ENCODE measurements around the gene UBL5. TPM values are rescaled to one million over a fixed set of nuclear protein-coding genes. Genes with fewer than 3 reads are reported as not detected.

Gene UBL5
- total RNA-seq, 1 donor from 2014 or later = 270 TPM

- TF ChIP-seq, protein P1, sequence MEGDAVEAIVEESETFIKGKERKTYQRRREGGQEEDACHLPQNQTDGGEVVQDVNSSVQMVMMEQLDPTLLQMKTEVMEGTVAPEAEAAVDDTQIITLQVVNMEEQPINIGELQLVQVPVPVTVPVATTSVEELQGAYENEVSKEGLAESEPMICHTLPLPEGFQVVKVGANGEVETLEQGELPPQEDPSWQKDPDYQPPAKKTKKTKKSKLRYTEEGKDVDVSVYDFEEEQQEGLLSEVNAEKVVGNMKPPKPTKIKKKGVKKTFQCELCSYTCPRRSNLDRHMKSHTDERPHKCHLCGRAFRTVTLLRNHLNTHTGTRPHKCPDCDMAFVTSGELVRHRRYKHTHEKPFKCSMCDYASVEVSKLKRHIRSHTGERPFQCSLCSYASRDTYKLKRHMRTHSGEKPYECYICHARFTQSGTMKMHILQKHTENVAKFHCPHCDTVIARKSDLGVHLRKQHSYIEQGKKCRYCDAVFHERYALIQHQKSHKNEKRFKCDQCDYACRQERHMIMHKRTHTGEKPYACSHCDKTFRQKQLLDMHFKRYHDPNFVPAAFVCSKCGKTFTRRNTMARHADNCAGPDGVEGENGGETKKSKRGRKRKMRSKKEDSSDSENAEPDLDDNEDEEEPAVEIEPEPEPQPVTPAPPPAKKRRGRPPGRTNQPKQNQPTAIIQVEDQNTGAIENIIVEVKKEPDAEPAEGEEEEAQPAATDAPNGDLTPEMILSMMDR (IDR thresholded peaks at IDR 0.05) = no peak
- CTCF ChIA-PET = no interaction called here
- H3K27ac Mint-ChIP-seq = no peak overlapping the region
- no peak overlapping the region for H3K4me3 Mint-ChIP-seq
- H3K27me3 Mint-ChIP-seq = peaks cover 10% of the 10 kb centered on the region
- no peak for DNase-seq
- intact Hi-C loops (cut with micrococcal nuclease) = no loop called here
- POLR2A ChIA-PET = no interaction called here
- H3K36me3 Mint-ChIP-seq (ENCODE audit: low read depth) = no peaks in the 10 kb centered on the region
- ATAC-seq (ENCODE audit: low read depth) = no peak
- H3K4me1 Mint-ChIP-seq = no peaks in the 10 kb centered on the region
- H3K9me3 Mint-ChIP-seq = no peaks in the 10 kb centered on the region
Measured at GRCh38 chr19:9875031-9875627, 47.4 kb downstream of the UBL5 start.

DNA sequence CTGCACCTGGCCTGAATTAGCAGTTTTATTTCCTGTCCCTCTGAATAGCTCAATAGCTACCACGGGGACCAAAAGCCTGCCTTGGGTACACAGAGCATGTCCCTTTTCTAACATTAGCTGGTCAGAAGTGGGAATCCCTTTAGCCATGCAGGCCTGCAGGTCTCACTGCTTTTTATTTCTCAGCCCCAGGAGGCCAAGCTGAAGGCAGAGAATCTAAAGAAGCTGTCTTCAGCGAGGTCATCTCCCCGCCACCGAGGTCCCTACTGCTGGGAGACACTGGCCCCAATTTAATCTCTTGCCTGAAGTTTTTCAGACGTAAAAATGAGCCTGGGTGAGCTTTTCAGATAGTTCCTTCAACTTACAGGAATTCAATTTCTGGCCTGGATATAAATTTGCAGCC, 48.1 kb downstream of the UBL5 start:
- no peak for DNase-seq
- Mint-ChIP-seq H3K27me3 (peaks cover 11% of the 10 kb centered on the region), H3K4me1 (no peaks in the 10 kb centered on the region), H3K36me3 (ENCODE audit: low read depth) (no peaks in the 10 kb centered on the region), H3K9me3 (no peaks in the 10 kb centered on the region), H3K27ac (no peak overlapping the region), H3K4me3 (no peak overlapping the region)
- intact Hi-C loops (cut with micrococcal nuclease) = no loop called here
- TF ChIP-seq, protein P1 (IDR thresholded peaks at IDR 0.05) = no peak
- POLR2A ChIA-PET = no interaction called here
- CTCF ChIA-PET = no interaction called here
- ATAC-seq (ENCODE audit: low read depth) = no peak

DNA sequence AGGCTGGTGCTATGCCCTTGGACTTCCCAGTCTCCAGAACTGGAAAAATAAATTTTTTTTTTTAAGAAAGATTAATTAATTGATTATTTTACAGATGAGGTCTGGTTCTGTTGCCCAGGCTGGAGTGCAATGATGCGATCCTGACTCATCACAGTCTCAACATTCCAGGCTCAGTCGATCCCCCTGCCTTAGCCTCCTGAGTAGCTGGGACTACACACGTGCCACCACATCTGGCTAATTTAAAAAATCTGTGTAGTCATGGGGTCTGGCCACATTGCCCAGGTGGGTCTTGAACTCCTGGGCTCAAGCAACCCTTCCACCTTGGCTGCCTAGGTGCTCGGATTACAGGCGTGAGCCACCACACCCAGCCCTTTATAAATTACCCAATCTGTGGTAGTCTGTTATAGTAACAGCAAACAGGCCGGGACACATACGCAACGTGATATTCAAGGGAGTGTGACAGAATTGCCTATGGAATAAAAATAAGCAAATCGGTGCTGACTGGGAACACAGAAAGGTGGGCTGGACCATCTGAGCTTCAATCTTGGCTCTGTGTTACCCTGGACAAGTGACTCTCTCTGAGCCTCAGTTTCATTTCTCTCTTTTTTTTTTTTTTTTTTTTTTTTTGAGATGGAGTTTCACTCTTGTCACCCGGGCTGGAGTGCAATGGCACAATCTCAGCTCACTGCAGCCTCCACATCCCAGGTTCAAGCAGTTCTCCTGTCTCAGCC, 50.2 kb downstream of the UBL5 start:
- peaks cover 11% of the 10 kb centered on the region for H3K27me3 Mint-ChIP-seq
- TF ChIP-seq, protein P1 (IDR thresholded peaks at IDR 0.05) = no peak
- ChIA-PET POLR2A (no interaction called here), CTCF (no interaction called here)
- DNase-seq (no peak), ATAC-seq (ENCODE audit: low read depth) (no peak)
- intact Hi-C loops (cut with micrococcal nuclease) = no loop called here
- H3K36me3 Mint-ChIP-seq (ENCODE audit: low read depth) = no peaks in the 10 kb centered on the region
- no peak overlapping the region for H3K27ac Mint-ChIP-seq
- no peaks in the 10 kb centered on the region for H3K4me1 Mint-ChIP-seq
- no peaks in the 10 kb centered on the region for H3K9me3 Mint-ChIP-seq
- no peak overlapping the region for H3K4me3 Mint-ChIP-seq

DNA sequence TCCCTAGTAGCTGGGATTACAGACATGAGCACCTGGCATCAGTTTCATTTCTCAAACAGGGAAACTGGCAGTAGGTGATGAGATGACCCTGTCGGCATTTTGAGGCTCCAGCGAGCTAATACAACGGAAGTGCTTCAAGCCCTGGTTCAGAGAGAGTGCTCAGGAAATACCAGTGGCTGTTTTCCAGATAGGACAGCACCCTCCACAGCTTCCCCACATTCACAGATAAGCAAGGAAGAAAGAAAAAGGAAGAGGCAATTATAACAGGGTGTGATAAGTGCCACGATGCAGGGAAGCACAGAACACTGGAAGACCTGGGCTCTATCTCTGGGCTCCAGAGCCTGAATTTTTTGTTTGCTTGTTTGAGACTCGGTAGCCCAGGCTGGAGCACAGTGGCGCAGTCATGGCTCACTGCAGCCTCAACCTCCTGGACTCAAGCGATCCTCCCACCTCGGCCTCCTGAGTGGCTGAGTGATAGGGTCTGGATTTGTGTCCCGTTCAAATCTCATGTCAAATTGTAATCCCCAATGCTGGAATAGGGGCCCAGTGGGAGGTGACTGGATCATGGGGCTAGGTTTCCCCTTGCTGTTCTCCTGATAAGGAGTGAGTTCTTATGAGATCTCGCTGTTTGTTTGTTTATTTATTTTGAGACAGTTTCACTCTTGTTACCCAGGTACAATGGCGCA, 50.9 kb downstream of the UBL5 start:
- H3K4me1 Mint-ChIP-seq = no peaks in the 10 kb centered on the region
- H3K27me3 Mint-ChIP-seq = peaks cover 11% of the 10 kb centered on the region
- POLR2A ChIA-PET = no interaction called here
- no peak for DNase-seq
- H3K4me3 Mint-ChIP-seq = no peak overlapping the region
- no peak overlapping the region for H3K27ac Mint-ChIP-seq
- CTCF ChIA-PET = no interaction called here
- no peaks in the 10 kb centered on the region for H3K9me3 Mint-ChIP-seq
- no peak for ATAC-seq (ENCODE audit: low read depth)
- H3K36me3 Mint-ChIP-seq (ENCODE audit: low read depth) = no peaks in the 10 kb centered on the region
- TF ChIP-seq, protein P1 (IDR thresholded peaks at IDR 0.05) = no peak
- intact Hi-C loops (cut with micrococcal nuclease) = no loop called here

Other genes starting within 250 kb of the UBL5 start
- 53.7 and 57.0 TPM in 2 replicates for gene ZNF121, start 243.4 kb upstream of the UBL5 start, total RNA-seq
- 37.1 and 40.2 TPM in 2 replicates for gene ZNF561, start 206.7 kb upstream of the UBL5 start, total RNA-seq
- gene ZNF562, start 152.8 kb upstream of the UBL5 start, total RNA-seq = 31.6 and 32.2 TPM in 2 replicates
- 7.9 and 10.7 TPM in 2 replicates for gene ZNF846, start 59.2 kb upstream of the UBL5 start, total RNA-seq
- gene FBXL12, start 8.8 kb upstream of the UBL5 start, total RNA-seq = 34.6 and 41.9 TPM in 2 replicates
- gene PIN1, start 7.4 kb downstream of the UBL5 start, total RNA-seq = 57.1 and 66.0 TPM in 2 replicates
- gene OLFM2, start 108.6 kb downstream of the UBL5 start, total RNA-seq = not detected in 2 replicates
- gene COL5A3, start 182.6 kb downstream of the UBL5 start, total RNA-seq = not detected in 2 replicates
- gene RDH8, start 185.6 kb downstream of the UBL5 start, total RNA-seq = not detected in 2 replicates

All from activated B cell treated with CpG ODN at 0.5 μM for 24 hours (primary cell).